K562 (cell line): Measurements from ENCODE around the gene GPR162. TPM values are rescaled to one million over a fixed set of nuclear protein-coding genes. Genes with fewer than 3 reads are reported as not detected.

Experiments used
- CHD2 ChIP-seq: IDR thresholded peaks from 2 replicates; pipeline ENCODE4 v1.6.1; 2011; ENCODE audit warnings: low read depth, low read length
- IFI16 ChIP-seq: fragments of 250-450 bp; sonication (Bioruptor Pico); IDR thresholded peaks from 2 replicates; pipeline ENCODE4 v2.1.2; 2022; ENCODE audit warnings: mild to moderate bottlenecking, inconsistent platforms
- KLF6 ChIP-seq: fragments of 250-450 bp; sonication (Bioruptor Pico); IDR thresholded peaks from 2 replicates; pipeline ENCODE4 v1.4.0; 2020; ENCODE audit warnings: mild to moderate bottlenecking, moderate library complexity, borderline replicate concordance
- L3MBTL2 ChIP-seq: fragments of 450-650 bp; IDR thresholded peaks from 2 replicates; pipeline ENCODE4 v1.6.1; 2016; ENCODE audit warnings: mild to moderate bottlenecking, moderate library complexity
- MXD1 ChIP-seq: fragments of 250-450 bp; sonication (Bioruptor Pico); IDR thresholded peaks from 2 replicates; pipeline ENCODE4 v1.8.0; 2021; ENCODE audit warnings: borderline replicate concordance, mild to moderate bottlenecking, moderate library complexity; ENCODE audit not compliant: poor library complexity, severe bottlenecking
- PHTF2 ChIP-seq: fragments of 250-450 bp; sonication (Bioruptor Pico); IDR thresholded peaks from 2 replicates; pipeline ENCODE4 v1.5.0; 2021; ENCODE audit warnings: mild to moderate bottlenecking
- POLR3G ChIP-seq: IDR thresholded peaks from 2 replicates; pipeline ENCODE4 v1.6.1; 2011; ENCODE audit not compliant: insufficient read length, insufficient replicate concordance; ENCODE audit errors: extremely low read depth
- PREB ChIP-seq: sonication (generic); formaldehyde crosslinking; IDR thresholded peaks from 2 replicates; pipeline ENCODE4 v1.8.1; 2023; ENCODE audit warnings: mild to moderate bottlenecking, missing genetic modification reagents
- RBFOX2 ChIP-seq: fragments of 200-400 bp; formaldehyde crosslinking; IDR thresholded peaks from 2 replicates; pipeline ENCODE4 v1.6.1; 2017; ENCODE audit warnings: low read depth, mild to moderate bottlenecking, low read length, moderate library complexity
- RBM17 ChIP-seq: fragments of 200-400 bp; formaldehyde crosslinking; IDR thresholded peaks from 2 replicates; pipeline ENCODE4 v1.6.1; 2017; ENCODE audit warnings: low read depth, mild to moderate bottlenecking, low read length, borderline replicate concordance
- SNRNP70 ChIP-seq: fragments of 200-400 bp; formaldehyde crosslinking; optimal IDR thresholded peaks from 2 replicates; pipeline ENCODE3; 2017; ENCODE audit warnings: low read depth, low read length
- TCF15 ChIP-seq: fragments of 250-450 bp; sonication (Bioruptor Pico); IDR thresholded peaks from 2 replicates; pipeline ENCODE4 v1.8.0; 2022; ENCODE audit warnings: moderate library complexity, mild to moderate bottlenecking, inconsistent platforms
- TFAM ChIP-seq: fragments of 250-450 bp; sonication (Bioruptor Pico); conservative IDR thresholded peaks from 2 replicates; pipeline ENCODE4 v1.5.0; 2021; ENCODE audit warnings: mild to moderate bottlenecking, moderate library complexity
- VEZF1 ChIP-seq: fragments of 200-800 bp; sonication (Bioruptor generic); IDR thresholded peaks from 2 replicates; pipeline ENCODE4 v1.6.1; 2017; ENCODE audit warnings: missing genetic modification characterization, missing compliant biosample characterization
- ZNF134 ChIP-seq: fragments of 250-450 bp; sonication (Bioruptor Pico); conservative IDR thresholded peaks from 2 replicates; pipeline ENCODE4 v1.4.0; 2020
- ZNF165 ChIP-seq: fragments of 250-450 bp; sonication (Bioruptor Pico); IDR thresholded peaks from 2 replicates; pipeline ENCODE4 v1.4.0; 2020; ENCODE audit warnings: borderline replicate concordance
- ZNF212 ChIP-seq: fragments of 450-650 bp; formaldehyde crosslinking; IDR thresholded peaks from 2 replicates; pipeline ENCODE4 v1.4.0; 2020; ENCODE audit warnings: mild to moderate bottlenecking
- ZNF384 ChIP-seq: IDR thresholded peaks from 2 replicates; pipeline ENCODE4 v1.6.1; 2012; ENCODE audit warnings: low read depth, low read length, improper control_type of control experiment
- ZNF444 ChIP-seq: fragments of 250-450 bp; sonication (Bioruptor Pico); IDR thresholded peaks from 2 replicates; pipeline ENCODE4 v1.4.0; 2020; ENCODE audit warnings: mild to moderate bottlenecking, moderate library complexity
- ZNF511 ChIP-seq: sonication (generic); formaldehyde crosslinking; IDR thresholded peaks from 2 replicates; pipeline ENCODE4 v1.8.0; 2022; ENCODE audit warnings: mild to moderate bottlenecking, missing genetic modification reagents
- ZNF584 ChIP-seq: fragments of 200-800 bp; sonication (Bioruptor generic); IDR thresholded peaks from 2 replicates; pipeline ENCODE4 v1.6.1; 2016; ENCODE audit warnings: low read depth, mild to moderate bottlenecking, missing genetic modification characterization, missing compliant biosample characterization
- ZNF696 ChIP-seq: fragments of 250-450 bp; sonication (Bioruptor Pico); conservative IDR thresholded peaks from 2 replicates; pipeline ENCODE4 v1.4.0; 2020; ENCODE audit warnings: mild to moderate bottlenecking, moderate library complexity
- polyA plus RNA-seq, 8 experiments: library from polyadenylated mRNA; depleted of rRNA in 4 of 8; stranded (reverse) in 5 of 8; unstranded in 3 of 8; fragments of >200 nt; fragmentation: Nextera tagmentation in 2 of 8; fragmentation: Illumina TruSeq in 1 of 8; extraction: Ambion mirVana in 2 of 8; extraction: Trizol in 1 of 8; gene quantifications; 2 replicates each; pipeline versions ENCODE4 v1.2.1 to v1.2.3, GENCODE V29; 2011 to 2014; ENCODE audit warnings: inconsistent platforms in 1 of 8, missing spikeins in 1 of 8
- total RNA-seq, 7 experiments: library from RNA; depleted of rRNA in 6 of 7; stranded (reverse); fragments of >200 nt in 6 of 7; fragmentation: Illumina TruSeq in 2 of 7; extraction: Trizol in 2 of 7; gene quantifications; 2 replicates each; pipeline versions ENCODE4 v1.2.1 to v1.2.3, GENCODE V29; 2011 to 2021; ENCODE audit warnings: low replicate concordance in 1 of 7

GPR162 gene
- total and polyA plus RNA-seq, 9 of the 15 experiments (the other 6 are each of a cell fraction or from before 2014, with no cell fraction given) = 0.65 to 1.8 (median 1.1) TPM; not detected in 2

- TF ChIP-seq ZNF696 = no peak
- no peak for TF ChIP-seq ZNF384
- TF ChIP-seq RBFOX2 = peak; percentile 81
- TF ChIP-seq POLR3G = no peak
- peak; percentile 88; the same call in 1 of the 2 replicates for TF ChIP-seq KLF6 (CRISPR knock-in tag)
- no peak for TF ChIP-seq SNRNP70
- TF ChIP-seq CHD2 = peak; percentile 77
- peak; percentile 62 for TF ChIP-seq L3MBTL2
- TF ChIP-seq ZNF134 (CRISPR knock-in tag) = peak; percentile 83
- TF ChIP-seq ZNF212 (CRISPR knock-in tag) = no peak
- no peak for TF ChIP-seq ZNF444 (CRISPR knock-in tag)
- no peak for TF ChIP-seq PHTF2
- no peak for TF ChIP-seq IFI16
- TF ChIP-seq PREB (CRISPR knock-in tag) = no peak
- peak; percentile 99 for TF ChIP-seq ZNF584
- TF ChIP-seq TFAM = no peak
- TF ChIP-seq TCF15 = peak; percentile 82; the same call in 1 of the 2 replicates
- peak; percentile 15 for TF ChIP-seq MXD1 (CRISPR knock-in tag)
- TF ChIP-seq VEZF1 (CRISPR knock-in tag) = peak; percentile 77
- peak; percentile 91 for TF ChIP-seq ZNF165 (CRISPR knock-in tag)
- TF ChIP-seq RBM17 = no peak
- TF ChIP-seq ZNF511 (CRISPR knock-in tag) = no peak
Measured at GRCh38 chr12:6851921-6852650, 30.5 kb downstream of the GPR162 start, which contains the start of gene USP5 (continued).
